ENCODE data around the gene BCL11B.
A peak's percentile ranks its signal among the peaks of the same experiment; 100 is the strongest.
"Not testable (repeated sequence)": the region's sequence is repeated elsewhere in the genome, so short reads cannot be mapped to it uniquely, and the experiment has no call there.

BCL11B gene

DNA sequence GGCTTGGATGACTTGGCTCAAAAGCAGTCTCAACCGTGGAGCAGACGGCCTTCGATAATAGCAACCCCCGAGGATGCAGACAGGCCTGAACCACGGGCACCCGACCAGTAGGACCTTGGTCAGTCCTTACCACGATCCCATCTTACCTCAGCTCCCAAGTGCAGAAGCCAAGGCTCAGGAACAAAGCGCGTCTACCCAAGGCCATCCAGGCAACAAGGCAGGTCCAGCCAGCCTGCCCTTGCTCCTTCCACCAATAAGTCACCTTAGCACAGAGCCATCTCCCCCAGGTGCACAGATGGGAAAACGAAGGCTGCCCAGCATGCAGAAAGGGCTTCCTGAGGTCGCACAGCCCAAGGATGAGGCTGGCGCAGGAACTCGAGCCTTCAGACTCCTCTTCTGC is 77.3 kb downstream of the BCL11B start:
- DNase-seq: no peak

DNA sequence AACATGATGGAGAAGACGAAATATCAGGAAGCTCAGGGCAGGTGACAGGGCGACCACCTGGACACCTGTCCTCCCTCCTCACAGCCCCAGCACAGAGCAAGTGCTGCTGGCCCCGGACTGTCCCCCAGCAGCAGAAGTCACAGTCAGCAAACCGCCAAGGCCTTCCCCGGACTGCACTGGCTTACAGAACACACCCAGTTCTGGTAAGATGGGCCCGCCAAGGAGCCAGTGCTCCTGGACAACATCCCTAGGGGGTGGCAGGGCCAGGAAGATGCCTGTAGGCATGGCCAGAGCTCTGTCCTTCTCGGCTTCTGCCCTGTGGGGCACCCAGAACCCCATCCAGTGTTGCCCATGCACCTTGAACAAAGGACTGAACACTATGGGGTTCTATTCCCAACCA is 77.9 kb downstream of the BCL11B start:
- no peak for DNase-seq

DNA sequence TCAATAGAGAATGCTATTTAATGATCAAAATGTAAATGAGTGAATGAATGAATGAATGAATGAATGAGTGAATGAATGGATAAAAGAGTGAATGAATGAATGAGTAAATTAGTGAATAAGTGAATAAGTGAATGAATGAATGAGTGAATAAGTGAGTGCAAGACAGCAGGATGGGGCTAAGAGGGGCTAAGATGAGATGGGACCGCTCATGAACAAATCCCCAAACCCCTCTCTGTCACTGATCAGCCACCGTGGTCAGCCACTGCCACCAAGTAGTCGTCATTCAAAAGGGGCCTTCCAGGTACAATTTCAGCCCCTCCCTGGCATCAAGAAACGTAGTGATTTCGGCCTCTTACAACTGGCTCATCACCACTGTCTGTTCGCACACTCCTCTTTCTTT is 79.2 kb downstream of the BCL11B start:
- no peak for DNase-seq

DNA sequence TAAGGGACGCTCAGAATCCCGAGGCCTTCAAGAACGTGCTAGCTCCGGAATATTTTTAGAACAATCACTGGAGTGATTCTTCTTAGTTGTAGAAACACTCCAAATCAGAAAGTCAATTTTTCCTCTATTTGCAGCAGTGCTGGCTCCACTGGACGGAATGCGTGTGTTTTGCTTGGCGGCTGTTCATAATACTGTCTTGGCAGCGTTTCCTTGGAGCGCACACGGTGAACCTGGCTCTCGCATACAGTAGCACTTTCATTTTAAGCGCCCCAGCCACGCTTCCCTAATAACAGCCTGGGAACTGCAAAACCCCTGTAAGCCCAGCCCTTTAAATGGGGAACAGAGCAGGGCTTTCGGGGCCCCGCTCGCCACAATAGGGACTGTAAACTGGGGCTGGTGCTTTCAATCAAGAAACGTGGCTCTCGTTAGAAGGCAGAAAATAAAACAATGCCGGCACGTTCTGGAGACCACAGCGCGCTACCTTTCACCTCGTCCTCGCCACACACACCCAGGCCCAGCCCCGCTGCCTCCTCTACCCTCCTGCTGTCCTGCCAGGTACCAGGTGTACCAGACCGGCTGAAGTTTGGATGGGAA is 79.9 kb downstream of the BCL11B start:
- DNase-seq: peak; percentile 16

DNA sequence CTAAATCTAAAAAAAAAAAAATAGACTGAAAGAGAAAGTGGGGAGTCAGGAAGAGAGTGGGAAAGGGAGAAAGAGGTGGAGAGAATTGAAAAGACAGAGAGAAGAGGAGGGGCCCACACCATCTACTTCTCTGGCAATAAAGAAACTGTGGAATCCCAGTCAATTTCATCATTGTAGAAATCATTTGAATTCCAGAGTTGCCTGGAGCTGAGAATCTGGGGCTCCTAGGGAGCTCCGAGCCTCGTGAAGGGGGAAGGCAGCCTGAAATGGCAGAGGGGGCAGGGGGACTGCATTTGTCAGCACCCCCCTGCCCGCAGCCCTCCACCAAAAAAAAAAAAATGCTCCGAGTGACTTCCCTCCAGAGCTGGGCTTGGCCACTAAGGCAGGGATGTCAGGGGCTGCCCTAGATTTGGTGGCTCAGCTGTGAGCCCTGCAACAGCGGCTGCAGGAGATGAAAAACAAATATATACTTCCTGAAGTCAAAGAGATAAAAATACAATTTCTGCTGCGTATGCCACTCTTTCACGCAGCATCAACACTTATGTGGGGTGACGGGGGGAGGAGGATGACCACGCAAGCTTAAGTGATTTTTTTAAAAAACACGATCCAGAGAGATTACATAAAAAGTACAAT is 80.5 kb downstream of the BCL11B start:
- no peak for DNase-seq

GRCh38 chr14:99190696-99191394 is 81.2 kb downstream of the BCL11B start:
- DNase-seq: no peak

DNA sequence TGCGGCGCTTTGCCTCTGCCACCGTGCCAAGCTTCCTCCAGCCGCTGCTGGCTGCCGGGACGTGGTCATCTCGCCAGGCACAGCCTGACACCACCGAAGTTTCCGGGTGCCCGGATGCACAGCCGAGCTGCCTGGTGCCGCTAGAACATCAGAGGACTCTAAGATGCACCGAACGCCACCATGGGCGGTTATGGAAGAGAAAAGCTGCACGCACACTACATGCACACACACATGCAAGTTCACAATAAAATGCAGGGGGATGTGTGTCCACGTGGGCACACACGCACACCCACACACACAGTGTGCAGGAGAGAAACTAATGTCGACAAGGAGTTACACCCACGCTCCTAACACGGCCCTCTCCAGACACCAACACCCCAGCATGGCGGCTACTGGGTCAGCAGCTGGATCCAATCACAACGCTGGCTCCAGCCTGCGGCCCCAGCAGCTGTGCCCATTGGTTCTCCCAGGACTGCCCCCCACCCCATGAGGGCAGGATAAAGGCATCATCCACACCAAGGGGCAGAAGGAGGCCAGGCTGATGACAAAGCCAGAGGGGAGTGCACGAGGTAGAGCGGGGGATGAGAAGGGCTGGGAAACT is 82.7 kb downstream of the BCL11B start:
- DNase-seq: no peak

GRCh38 chr14:99188731-99189191 is 83.2 kb downstream of the BCL11B start:
- no peak for DNase-seq

GRCh38 chr14:99187858-99188257 is 84.1 kb downstream of the BCL11B start:
- no peak for DNase-seq

DNA sequence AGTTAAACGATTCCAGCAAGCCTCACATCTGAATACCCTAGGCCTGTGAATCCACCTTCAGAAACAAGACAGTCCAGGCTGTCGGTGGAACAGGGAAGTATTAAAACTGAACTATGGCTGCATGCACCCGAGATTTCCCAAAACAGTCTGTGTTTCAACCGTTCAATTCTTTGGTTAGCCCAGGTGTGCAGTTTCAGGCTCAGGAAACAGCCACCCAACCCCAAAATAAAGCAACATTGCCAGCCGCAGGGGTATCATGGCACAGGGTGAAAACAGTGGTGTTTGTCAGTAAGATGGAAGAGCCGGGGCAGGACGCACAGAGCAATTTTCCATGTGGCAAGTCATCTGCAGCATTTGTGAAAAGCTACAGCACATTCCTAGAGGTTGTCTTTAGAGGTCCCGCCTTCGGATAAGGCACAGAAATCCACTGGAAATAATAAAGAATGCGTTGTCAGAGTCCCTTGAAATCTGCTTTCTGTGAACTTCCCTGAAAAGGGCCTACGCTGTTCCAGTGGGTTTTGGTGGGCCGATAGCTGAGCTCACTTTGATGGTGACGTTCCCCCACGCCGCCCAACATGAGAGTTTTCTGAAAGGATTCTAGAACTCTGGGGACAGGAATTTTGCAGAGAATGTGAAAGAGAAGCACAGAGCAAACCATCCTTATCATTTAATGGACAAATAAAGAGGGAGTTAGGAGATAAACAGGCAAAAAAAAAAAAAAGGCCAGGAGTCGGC is 84.9 kb downstream of the BCL11B start:
- DNase-seq: no peak

DNA sequence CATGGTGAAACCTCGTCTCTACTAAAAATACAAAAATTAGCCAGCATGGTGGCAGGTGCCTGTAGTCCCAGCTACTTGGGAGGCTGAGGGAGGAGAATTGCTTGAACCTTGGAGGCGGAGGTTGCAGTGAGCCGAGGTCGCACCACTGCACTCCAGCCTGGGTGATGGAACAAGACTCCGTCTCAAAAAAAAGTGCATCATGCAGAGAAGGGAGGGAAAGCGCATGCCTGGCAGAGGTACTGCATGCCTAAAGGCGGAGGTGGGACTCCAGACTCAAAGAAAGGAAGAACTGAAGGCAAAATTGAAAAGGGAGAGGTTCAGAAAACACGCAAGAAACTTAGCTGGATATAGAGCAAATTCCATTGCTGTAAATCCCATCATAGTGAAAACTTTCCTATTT is 85.7 kb downstream of the BCL11B start:
- DNase-seq: not testable (repeated sequence)

- no peak for DNase-seq
Observed at GRCh38 chr14:99185436-99186068, 86.4 kb downstream of the BCL11B start.

DNA sequence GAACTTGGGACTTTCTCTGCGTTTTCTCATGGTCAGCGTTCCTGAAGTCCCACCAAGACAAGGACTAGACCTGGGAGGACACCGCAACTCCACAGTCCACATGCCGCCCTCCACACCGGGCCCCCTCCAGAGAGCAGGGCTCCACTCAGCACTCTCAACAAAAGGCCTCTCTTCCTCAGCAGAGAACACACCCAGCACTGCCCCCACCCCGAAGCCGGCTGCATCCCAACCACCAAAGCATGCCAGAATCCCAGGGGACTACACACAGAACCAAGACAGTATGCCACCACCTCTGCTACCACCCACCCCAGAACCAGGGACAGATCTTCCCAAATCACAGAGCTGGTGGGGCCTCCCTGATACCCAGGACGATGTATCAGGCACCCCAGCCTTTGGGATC is 88.3 kb downstream of the BCL11B start:
- DNase-seq: no peak

GRCh38 chr14:99183311-99183710 is 88.7 kb downstream of the BCL11B start:
- DNase-seq: no peak

DNA sequence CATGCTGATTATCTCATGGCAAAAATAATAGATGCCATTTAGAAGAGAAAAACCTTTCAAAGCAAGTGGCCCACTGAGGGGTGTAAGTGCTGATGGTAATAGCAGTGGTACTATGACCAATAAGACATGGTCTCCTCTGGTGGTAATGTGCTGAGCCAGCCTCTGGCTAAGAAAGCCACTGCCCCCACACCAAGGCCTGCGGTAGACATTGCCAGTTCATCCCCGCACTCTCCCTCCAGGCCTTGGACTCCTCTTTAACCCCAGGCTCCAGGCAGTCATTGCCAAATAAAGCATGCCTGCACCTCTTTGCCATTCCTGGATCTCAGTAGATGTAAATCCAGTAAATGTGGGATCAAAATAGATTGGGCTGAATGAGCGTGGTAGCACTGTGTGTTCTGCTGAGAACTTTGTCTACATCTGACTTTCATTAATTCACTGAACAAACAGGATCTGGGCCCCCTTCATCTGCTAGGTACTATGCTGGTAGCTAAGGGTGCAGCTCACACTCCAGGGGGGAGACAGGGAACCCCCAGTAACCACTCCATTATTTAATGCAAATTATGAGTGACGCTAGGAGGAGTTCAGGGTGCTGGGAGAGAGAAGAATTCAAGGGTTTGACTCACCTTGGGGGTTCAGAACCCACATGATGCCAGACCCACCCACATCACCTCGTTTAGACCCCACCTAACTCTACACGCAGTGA is 89.3 kb downstream of the BCL11B start:
- no peak for DNase-seq

DNA sequence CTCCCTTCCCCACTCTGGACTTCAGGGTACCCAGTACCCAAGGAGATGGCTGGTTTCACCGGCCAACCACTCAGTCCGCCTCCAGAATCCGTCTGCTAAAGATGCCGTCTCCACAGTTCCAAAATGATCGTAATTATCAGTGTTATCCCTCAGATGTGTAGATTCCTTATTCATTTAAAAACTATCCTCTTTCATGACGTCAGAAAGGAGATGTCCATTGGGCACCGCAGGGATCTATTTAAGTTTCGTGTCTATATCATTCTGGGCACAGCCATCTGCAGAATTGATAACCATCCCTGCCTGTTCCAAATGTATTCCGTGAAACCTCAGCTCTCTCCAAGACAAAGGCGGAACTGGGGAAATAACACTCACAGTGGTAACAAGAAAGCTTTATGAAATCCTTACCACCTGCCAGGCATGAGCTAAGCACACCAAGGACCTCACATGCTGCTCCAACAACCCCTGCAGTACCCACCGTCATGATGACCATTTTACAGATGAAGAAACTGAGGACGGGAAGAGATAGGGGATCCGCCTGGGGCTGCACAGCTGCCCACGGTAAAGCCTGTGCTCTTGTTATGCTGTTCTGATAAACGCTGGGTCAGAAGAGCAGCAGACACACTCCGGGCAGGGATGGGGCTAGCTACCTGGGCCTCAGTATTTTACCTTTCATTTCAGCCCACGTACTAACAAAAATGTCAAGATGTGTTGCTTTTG is 90.0 kb downstream of the BCL11B start:
- DNase-seq: no peak

DNA sequence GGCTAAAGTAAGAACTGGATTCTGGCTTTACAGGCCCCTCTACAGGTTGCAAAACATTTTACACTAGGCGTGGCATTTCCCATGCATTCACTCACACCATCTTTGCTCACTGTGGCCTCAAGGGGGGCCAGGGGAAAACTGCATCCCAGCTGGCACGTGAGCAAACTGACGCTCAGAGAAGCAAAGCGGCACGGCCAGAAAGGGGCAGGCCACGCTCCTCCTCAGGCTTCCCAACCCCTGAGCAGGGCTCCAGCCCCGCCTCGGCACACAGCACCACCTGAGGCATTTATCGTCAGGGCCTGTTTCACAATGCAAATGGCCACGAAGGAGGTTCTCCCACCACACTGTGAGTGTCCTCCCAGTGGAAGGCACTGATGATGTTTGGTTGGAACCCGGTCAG is 90.8 kb downstream of the BCL11B start:
- no peak for DNase-seq

DNA sequence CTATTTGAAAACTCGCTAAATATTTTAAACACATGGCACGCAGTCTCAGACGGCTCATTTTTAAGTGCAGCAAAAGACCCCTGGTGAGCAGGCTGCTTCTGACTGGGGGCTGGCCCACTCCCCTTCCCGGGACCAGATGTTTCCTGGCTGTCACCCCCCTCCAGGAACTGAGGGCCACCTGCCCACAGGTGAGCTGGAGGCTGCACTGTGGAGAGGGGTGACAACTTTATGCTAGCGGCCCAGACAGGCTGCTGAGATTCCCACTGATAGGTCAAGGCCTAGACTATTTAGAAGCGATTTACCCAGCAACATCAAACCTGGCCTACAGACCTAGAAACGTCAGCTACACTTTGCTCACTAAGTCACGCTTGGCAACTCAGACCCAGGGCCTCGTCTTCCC is 92.1 kb downstream of the BCL11B start:
- no peak for DNase-seq

DNA sequence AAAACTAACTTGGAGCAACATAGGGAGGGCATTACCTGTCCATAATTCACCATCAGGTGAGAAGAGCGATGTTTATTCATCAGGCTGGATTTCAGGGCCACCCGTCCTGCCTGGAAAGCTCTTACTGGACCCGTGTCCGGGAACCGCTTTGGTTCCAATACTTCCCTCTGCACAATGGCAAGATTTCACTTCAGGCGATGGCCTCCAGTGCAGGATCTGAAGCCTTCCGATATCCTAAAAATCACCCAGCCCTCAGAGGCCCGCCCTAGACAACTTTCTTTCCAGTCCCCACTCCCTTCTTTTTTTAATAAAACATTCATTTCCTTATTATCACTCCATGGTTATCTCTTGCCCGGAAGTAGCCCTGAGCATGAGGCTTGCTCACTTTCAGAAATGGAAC is 92.5 kb downstream of the BCL11B start:
- DNase-seq: no peak

GRCh38 chr14:99177886-99178835 is 93.8 kb downstream of the BCL11B start:
- DNase-seq: no peak

All from suppressor macrophage treated with lipopolysaccharide for 4 hours (primary cell).